Breast epithelium (tissue), 4 donors: ENCODE results near the gene CLCNKA. TPM values are rescaled to one million over a fixed set of nuclear protein-coding genes. Genes with fewer than 3 reads are reported as not detected.
A peak's percentile ranks its signal among the peaks of the same experiment; 100 is the strongest.

Experiments
- DNase-seq, 2 donors: peaks; one replicate each; pipeline ENCODE4 v3.0.0-alpha.2; 2019; ENCODE audit warnings: low spot score in 2 of 2
- H3K27ac ChIP-seq, 2 donors: fragments of 200-600 bp; sonication (generic) in 1 of 2; one replicate each; pipeline ENCODE4 v1.5.1; 2016 to 2019; ENCODE audit warnings: mild to moderate bottlenecking in 1 of 2
- H3K27me3 ChIP-seq, 2 donors: fragments of 200-600 bp; sonication (generic) in 1 of 2; one replicate each; pipeline versions ENCODE4 v1.5.1 to v1.6.0; 2017 to 2019; ENCODE audit warnings: control low read depth in 1 of 2, mild to moderate bottlenecking in 1 of 2
- H3K36me3 ChIP-seq: fragments of 200-600 bp; one replicate; pipeline ENCODE4 v1.5.1; 2019
- H3K4me1 ChIP-seq, 2 donors: fragments of 200-600 bp; sonication (generic); one replicate each; pipeline ENCODE4 v1.5.1; 2016 to 2019; ENCODE audit warnings: control low read depth in 1 of 2
- H3K4me3 ChIP-seq, 3 donors: fragments of 200-600 bp; sonication (generic); 1 replicate in 2 of 3; 2 replicates in 1 of 3; pipeline ENCODE4 v1.5.1; 2016 to 2019; ENCODE audit warnings: mild to moderate bottlenecking in 3 of 3, moderate library complexity in 2 of 3
- H3K9me3 ChIP-seq, 2 donors: fragments of 200-600 bp; sonication (generic) in 1 of 2; one replicate each; pipeline ENCODE4 v1.5.1; 2016 to 2019; ENCODE audit warnings: control low read depth in 1 of 2
- CTCF ChIP-seq, 3 donors: fragments of 450-650 bp; IDR thresholded peaks; one replicate each; pipeline ENCODE4 v1.5.1; 2016 to 2017; ENCODE audit warnings: antibody characterized with exemption in 3 of 3, mild to moderate bottlenecking in 3 of 3, moderate library complexity in 3 of 3
- POLR2A ChIP-seq: fragments of 450-650 bp; IDR thresholded peaks from one replicate; pipeline ENCODE4 v1.6.1; 2016; ENCODE audit warnings: antibody characterized with exemption, mild to moderate bottlenecking, moderate library complexity
- POLR2AphosphoS5 ChIP-seq, 3 donors: sonication (generic); formaldehyde crosslinking; IDR thresholded peaks; one replicate each; pipeline ENCODE4 v1.6.1; 2017; ENCODE audit warnings: antibody characterized with exemption in 3 of 3
- intact Hi-C: fragments of 100-400 bp; cut with DNase I; formaldehyde crosslinking; loops from one replicate; pipeline ENCODE4 v1.15.1; 2023; ENCODE audit warnings: low total_unique reads
- total RNA-seq, 3 donors: library from RNA; depleted of rRNA; stranded (reverse); fragments of >200 nt; gene quantifications; one replicate each; pipeline ENCODE4 v1.1.0, GENCODE V29; 2016

Gene CLCNKA
- total RNA-seq, 3 donors from 2014 or later = 0.33 to 1.1 (median 0.73) TPM

DNA sequence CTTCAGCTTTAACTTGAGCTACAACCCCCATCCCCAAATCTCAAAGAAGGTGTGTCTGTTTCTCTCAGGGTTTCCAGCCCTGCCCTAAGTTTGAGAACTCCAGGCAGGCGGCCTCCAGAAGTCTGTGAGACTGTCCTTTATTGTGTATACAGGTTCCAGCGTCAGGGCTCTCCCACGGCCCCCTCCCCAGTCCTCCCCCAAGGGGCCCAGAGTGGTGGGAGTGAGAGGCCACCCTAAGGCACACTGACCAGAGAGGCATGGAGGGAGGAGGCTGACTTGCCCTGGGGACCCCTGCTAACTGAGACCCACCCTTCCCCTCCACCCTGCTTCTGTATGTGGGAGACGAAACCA, 8.0 kb upstream of the CLCNKA start:
- intact Hi-C loops = no loop called here
- Histone ChIP-seq H3K4me1 (peaks cover 9 to 11% of the 10 kb centered on the region in 2 donors), H3K4me3 (no peak overlapping the region), H3K36me3 (no peaks in the 10 kb centered on the region), H3K27ac (peak overlapping the region; percentile 73 to 87), H3K27me3 (no peaks in the 10 kb centered on the region), H3K9me3 (no peaks in the 10 kb centered on the region)
- no peak for DNase-seq
- TF ChIP-seq POLR2A = no peak
- TF ChIP-seq POLR2AphosphoS5 (IDR thresholded peaks at IDR 0.05) = no peak
- TF ChIP-seq CTCF (IDR thresholded peaks at IDR 0.05) = no peak

GRCh38 chr1:16014509-16015482, 7.0 kb upstream of the CLCNKA start:
- peak overlapping the region; percentile 65 to 87 for H3K27ac ChIP-seq
- no peaks in the 10 kb centered on the region for H3K36me3 ChIP-seq
- no peak overlapping the region for H3K4me3 ChIP-seq
- no peaks in the 10 kb centered on the region for H3K9me3 ChIP-seq
- no peak for TF ChIP-seq CTCF (IDR thresholded peaks at IDR 0.05)
- no peak for TF ChIP-seq POLR2A
- TF ChIP-seq POLR2AphosphoS5 (IDR thresholded peaks at IDR 0.05) = no peak
- no peaks in the 10 kb centered on the region for H3K27me3 ChIP-seq
- no peak for DNase-seq
- H3K4me1 ChIP-seq = peaks cover 9 to 11% of the 10 kb centered on the region in 2 donors
- intact Hi-C loops = no loop called here

DNA sequence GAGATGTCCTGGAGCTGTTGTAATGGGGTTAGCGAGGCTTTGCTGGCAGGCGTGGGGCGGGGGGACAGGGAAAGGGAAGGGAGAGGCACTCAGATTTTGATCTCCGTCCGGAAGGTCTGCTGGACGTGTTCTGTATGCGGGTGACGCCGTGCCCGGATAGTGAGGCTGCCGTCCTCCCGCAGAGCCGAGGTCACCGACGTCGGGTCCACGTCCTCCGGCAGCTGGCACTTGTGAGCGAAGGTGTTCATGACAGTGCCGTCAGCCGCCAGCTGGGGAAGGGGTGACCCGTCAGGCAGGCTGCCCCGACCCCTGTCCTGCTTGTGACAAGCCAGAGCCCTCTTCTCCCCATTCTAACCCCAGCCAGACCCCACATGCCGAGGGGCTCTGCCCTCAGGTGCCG, 6.3 kb upstream of the CLCNKA start:
- H3K9me3 ChIP-seq = no peaks in the 10 kb centered on the region
- H3K27me3 ChIP-seq = no peaks in the 10 kb centered on the region
- H3K27ac ChIP-seq = peak overlapping the region in 1 of 2 donors; percentile 87
- peaks cover 9 to 11% of the 10 kb centered on the region in 2 donors for H3K4me1 ChIP-seq
- no peak overlapping the region for H3K4me3 ChIP-seq
- H3K36me3 ChIP-seq = no peaks in the 10 kb centered on the region
- intact Hi-C loops = no loop called here
- DNase-seq = no peak
- TF ChIP-seq POLR2A (no peak), CTCF (IDR thresholded peaks at IDR 0.05) (no peak), POLR2AphosphoS5 (IDR thresholded peaks at IDR 0.05) (no peak)

GRCh38 chr1:16015960-16016901, 5.6 kb upstream of the CLCNKA start:
- Histone ChIP-seq H3K36me3 (no peaks in the 10 kb centered on the region), H3K9me3 (no peaks in the 10 kb centered on the region), H3K4me1 (peaks cover 9 to 11% of the 10 kb centered on the region in 2 donors), H3K27me3 (no peaks in the 10 kb centered on the region), H3K27ac (no peak overlapping the region), H3K4me3 (no peak overlapping the region)
- intact Hi-C loops = no loop called here
- no peak for DNase-seq
- no peak for TF ChIP-seq CTCF (IDR thresholded peaks at IDR 0.05)
- TF ChIP-seq POLR2A = no peak
- no peak for TF ChIP-seq POLR2AphosphoS5 (IDR thresholded peaks at IDR 0.05)
